ENCODE results near the gene SKIC3.

SKIC3 gene

DNA sequence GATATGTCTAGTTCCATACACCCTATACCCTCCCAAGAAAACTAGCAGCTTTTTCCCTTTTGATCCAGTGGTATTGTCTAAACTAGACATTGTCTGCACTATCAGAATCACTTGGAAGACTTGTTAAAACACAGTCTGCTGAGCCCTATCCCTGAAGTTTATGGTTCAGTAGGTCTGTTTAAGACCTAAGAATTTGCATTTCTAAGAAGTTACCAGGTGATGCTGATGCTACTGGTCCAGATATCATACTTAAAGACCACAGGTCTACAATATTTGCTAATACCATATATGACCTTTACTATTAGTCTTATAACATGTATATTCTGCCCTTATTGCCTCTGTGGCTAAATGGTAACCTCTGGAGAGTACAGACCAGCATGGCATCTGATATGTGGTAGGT, 23.3 kb downstream of the SKIC3 start:
- DNase-seq (ENCODE audit: low spot score) = no peak

DNA sequence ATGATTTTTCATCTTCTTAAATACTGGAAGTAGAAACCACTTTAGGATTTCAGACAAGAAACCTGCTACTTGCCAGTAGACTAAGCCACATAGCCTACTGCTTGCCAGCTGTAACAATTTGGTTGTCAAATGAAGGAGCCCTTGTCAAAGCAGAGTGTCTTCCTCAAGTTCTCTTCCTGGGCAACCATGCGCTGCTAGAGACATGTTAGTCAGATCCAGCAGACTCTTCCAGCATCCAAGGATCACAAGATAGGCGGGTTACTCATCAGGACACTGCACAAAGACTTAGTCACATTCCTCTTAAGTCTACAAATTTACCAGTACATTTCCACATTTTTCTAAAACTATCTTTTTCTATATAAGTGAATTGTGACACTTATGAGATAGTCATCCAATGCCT, 24.4 kb downstream of the SKIC3 start:
- no peak for DNase-seq (ENCODE audit: low spot score)

DNA sequence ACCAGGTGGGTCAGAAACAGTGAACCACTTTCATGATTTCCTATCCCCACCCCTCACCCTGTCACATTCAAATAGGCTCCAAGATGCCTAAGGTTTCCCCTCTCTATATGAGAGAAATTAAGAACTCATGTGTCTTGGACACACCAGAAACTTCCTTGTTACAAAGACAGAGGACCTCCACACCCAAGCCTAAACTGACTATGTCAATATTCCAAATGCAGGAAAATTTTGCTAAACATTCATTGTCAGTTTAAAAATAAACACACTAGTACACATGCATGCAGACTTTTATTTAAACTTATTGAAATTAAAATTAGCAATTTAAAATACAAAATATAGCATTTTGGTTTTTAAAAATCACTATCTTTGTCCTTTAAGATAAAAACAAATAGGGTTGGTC, 26.2 kb downstream of the SKIC3 start:
- no peak for DNase-seq (ENCODE audit: low spot score)

DNA sequence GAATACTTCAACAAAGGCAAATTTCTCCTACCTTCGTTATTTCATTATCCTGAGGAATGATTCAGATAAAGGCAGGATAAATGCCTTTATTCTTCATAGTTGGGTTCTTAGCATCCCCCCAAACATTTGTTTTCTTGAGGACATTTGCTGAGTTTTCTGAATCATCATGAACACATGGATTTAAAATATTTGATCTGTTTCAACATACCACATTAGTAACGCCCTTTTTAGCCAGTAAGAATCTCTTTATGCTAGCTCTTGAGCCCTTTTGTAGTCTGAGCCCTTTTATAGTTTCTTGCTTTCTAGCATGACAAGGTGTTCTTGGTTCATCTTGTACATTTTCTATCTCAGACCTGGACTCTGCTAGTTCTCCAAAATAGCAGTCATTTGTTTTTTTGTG, 27.9 kb downstream of the SKIC3 start:
- no peak for DNase-seq (ENCODE audit: low spot score)

DNA sequence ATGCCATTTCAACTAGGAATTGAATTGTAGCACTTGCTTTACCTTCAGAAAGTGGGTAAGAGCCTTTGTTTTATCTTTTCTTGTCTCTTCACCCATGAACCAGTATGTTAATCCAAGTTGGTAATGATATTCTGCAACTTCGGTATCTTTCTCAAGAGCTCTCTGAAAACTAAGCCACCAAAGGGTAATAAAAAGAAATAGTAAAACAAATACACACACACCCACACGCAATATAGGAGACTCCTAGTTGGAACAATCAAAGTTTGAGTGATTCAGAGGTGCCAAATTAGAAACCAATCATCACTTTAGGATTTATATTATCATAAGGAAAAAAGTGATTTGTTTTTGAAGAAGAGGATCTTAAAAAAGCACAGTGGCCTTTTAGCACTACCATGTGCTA, 30.4 kb downstream of the SKIC3 start:
- DNase-seq (ENCODE audit: low spot score) = no peak

DNA sequence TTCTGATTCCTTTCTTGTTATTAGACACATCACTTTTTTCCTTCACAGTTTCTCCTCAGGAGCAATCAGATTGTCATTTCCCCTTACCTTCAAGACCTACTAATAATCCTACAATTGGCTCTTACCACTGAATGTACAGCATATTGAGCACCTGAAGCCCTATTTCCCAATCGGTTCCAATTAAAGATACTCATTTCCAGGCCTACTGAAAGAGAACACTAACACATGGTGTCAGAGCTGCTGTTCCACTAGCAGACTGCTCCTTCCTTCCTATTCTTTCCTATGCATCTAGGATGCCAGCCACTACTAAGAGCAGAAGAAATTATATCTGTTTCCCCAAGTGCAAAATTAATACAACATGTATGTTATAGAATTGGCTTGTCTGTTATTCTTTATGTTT, 34.6 kb downstream of the SKIC3 start:
- DNase-seq (ENCODE audit: low spot score) = no peak

DNA sequence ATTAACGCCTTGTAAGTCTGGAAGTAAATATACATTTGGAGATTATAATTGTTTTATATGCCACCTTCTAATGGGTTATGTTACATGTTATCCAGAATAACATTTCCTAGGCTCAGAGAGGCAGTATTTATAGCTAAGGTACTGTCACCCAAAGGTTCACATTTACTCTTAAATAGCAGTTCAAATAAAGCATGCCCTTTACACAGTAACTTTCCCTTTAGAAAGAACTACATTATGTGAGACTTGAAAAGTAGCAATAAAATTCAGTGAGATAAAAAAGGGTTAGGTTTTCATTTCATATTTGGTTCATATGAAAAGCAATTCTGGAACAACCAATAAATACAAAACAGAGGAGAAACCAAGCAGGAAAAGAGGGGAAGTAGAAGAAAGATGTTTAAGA, 35.1 kb downstream of the SKIC3 start:
- no peak for DNase-seq (ENCODE audit: low spot score)

DNA sequence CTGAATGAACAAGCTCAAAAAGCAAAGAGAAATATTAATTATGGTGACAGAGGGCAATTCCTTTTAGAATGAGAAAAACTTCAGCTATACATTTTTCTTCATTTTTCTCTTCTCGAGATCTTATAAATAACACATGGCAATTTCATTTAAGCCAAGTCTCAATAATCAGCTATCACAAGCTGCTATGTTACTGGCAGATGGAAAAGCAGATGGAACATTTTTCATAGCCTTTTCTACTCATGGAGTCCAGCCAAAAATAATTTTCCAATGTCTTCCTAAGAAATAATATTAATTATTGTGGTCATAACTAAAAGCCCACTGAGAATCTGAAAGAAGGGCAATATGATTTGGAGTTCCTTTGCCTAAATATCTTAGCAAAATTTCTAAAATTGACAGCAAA, 35.6 kb downstream of the SKIC3 start:
- DNase-seq (ENCODE audit: low spot score) = no peak

DNA sequence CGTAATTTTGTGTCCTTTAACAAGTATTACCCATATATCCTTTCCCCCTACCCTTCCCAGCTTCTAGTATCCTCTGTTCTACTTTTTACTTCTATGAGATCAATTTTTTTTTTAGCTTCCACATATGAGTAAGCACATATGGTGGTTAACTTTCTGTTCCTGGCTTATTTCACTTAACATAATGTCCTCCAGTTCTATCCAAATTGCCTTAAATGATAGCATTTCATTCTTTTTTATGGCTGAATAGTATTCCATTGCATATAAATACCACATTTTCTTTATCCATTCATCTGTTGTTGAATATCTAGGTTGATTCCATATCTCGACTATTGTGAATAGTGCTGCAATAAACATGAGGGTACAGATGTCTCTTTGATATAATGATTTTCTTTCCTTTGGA, 36.4 kb downstream of the SKIC3 start:
- no peak for DNase-seq (ENCODE audit: low spot score)

DNA sequence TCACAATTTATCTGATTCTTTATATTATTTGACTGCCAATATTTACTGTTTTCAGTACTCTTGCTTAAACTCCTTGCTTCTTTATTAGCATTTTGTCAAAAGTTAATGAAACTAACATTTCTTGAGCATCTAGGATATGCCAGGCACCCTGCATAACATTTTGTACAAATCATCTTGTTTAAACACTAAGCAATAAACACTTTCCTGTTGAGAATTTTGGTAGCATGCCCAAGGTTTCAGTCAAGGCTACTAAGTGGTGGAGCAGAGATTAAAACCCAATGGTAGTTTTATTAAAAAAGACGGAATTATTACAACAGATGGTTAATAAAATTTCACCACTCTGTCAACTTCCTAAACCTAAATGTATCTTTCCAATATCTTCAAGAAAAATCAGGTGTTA, 43.2 kb downstream of the SKIC3 start:
- DNase-seq (ENCODE audit: low spot score) = no peak

DNA sequence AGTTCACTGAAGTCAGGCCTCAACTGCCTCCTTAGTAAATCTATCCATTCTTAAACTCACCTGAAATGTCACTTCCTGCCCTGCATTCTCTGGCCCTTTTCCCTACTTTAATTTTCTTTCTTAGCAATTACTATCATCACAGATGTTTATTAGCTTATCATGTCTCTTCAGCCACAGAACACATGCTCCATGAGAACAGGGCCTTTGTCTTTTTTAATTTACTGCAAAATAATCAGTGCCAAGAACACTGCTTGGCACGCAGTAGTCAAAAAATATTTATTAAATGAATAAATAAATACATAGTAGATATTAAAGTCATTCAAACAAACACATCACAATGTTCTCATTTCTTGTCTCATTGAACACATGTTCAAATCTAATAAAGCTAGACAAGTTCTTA, 46.2 kb downstream of the SKIC3 start:
- no peak for DNase-seq (ENCODE audit: low spot score)
